K562 (cell line): ENCODE data around the gene ECM1. TPM values are rescaled to one million over a fixed set of nuclear protein-coding genes. Genes with fewer than 3 reads are reported as not detected.

Experiments used
- E2F6 ChIP-seq, 2 experiments: IDR thresholded peaks; 2 replicates each; pipeline ENCODE4 v1.6.1; 2011; ENCODE audit warnings: borderline replicate concordance in 1 of 2, control low read depth in 1 of 2, low read depth in 1 of 2, low read length in 1 of 2, mild to moderate bottlenecking in 1 of 2, mixed read lengths in 1 of 2, moderate library complexity in 1 of 2; ENCODE audit not compliant: insufficient read depth in 1 of 2, insufficient read length in 1 of 2, poor library complexity in 1 of 2, severe bottlenecking in 1 of 2; ENCODE audit errors: extremely low read depth in 1 of 2
- HEY1 ChIP-seq: fragments of 250-450 bp; sonication (Bioruptor Pico); IDR thresholded peaks from 2 replicates; pipeline ENCODE4 v1.5.0; 2020; ENCODE audit warnings: mild to moderate bottlenecking, moderate library complexity, borderline replicate concordance
- SP2 ChIP-seq: IDR thresholded peaks from 2 replicates; pipeline ENCODE4 v1.6.1; 2011; ENCODE audit warnings: mild to moderate bottlenecking, low read depth, low read length, moderate library complexity; ENCODE audit not compliant: poor library complexity, severe bottlenecking; ENCODE audit errors: extremely low read depth
- ZBTB40 ChIP-seq, 2 experiments: fragments of 450-650 bp in 1 of 2; sonication (generic) in 1 of 2; formaldehyde crosslinking in 1 of 2; IDR thresholded peaks; 2 replicates each; pipeline versions ENCODE4 v1.7.1 to v1.9.0; 2016 to 2022; ENCODE audit warnings: inconsistent platforms in 1 of 2, mild to moderate bottlenecking in 1 of 2, missing genetic modification reagents in 1 of 2
- polyA plus RNA-seq, 8 experiments: library from polyadenylated mRNA; depleted of rRNA in 4 of 8; stranded (reverse) in 5 of 8; unstranded in 3 of 8; fragments of >200 nt; fragmentation: Nextera tagmentation in 2 of 8; fragmentation: Illumina TruSeq in 1 of 8; extraction: Ambion mirVana in 2 of 8; extraction: Trizol in 1 of 8; gene quantifications; 2 replicates each; pipeline versions ENCODE4 v1.2.1 to v1.2.3, GENCODE V29; 2011 to 2014; ENCODE audit warnings: inconsistent platforms in 1 of 8, missing spikeins in 1 of 8
- total RNA-seq, 7 experiments: library from RNA; depleted of rRNA in 6 of 7; stranded (reverse); fragments of >200 nt in 6 of 7; fragmentation: Illumina TruSeq in 2 of 7; extraction: Trizol in 2 of 7; gene quantifications; 2 replicates each; pipeline versions ENCODE4 v1.2.1 to v1.2.3, GENCODE V29; 2011 to 2021; ENCODE audit warnings: low replicate concordance in 1 of 7

Gene ECM1
- total and polyA plus RNA-seq, 9 of the 15 experiments (the other 6 are each of a cell fraction or from before 2014, with no cell fraction given): 6.6 to 52.2 (median 12.8) TPM

- no peak; the same call in 1 of the 2 replicates for TF ChIP-seq ZBTB40 (IDR thresholded peaks at IDR 0.05)
- TF ChIP-seq ZBTB40 (CRISPR knock-in tag; IDR thresholded peaks at IDR 0.05): no peak
- TF ChIP-seq SP2: peak; percentile 57
- peak; percentile 35 to 71 for TF ChIP-seq E2F6 (IDR thresholded peaks at IDR 0.05; ENCODE audit: borderline replicate concordance in 1 of 2, extremely low read depth in 1 of 2, insufficient read depth in 1 of 2, insufficient read length in 1 of 2, low read depth in 1 of 2, low read length in 1 of 2, poor library complexity in 1 of 2, severe bottlenecking in 1 of 2)
- TF ChIP-seq HEY1 (CRISPR knock-in tag): no peak
These were observed 7.6 kb downstream of the ECM1 start, which contains the start of gene FALEC (continued) for GRCh38 chr1:150515328-150516049.
